ENCODE results near the gene HAO1. TPM values are rescaled to one million over a fixed set of nuclear protein-coding genes. Genes with fewer than 3 reads are reported as not detected.

Gene HAO1
- total and polyA plus RNA-seq, 2 of the 4 experiments (the other 2 are of a cell fraction), result not detected

- Histone ChIP-seq H2AK9ac (replicated peaks; ENCODE audit: low read depth, low read length, poor library complexity) (no peak overlapping the region), H3K4me1 (ENCODE audit: control insufficient read depth, insufficient read depth, low read length) (no peaks in the 10 kb centered on the region), H3K9me1 (ENCODE audit: insufficient read depth, low read length) (no peaks in the 10 kb centered on the region), H3K18ac (ENCODE audit: low read depth, low read length) (no peak overlapping the region), H2BK5ac (ENCODE audit: low read depth, low read length, poor library complexity, severe bottlenecking) (no peak overlapping the region), H4K8ac (ENCODE audit: low read depth in 2 of 2, low read length in 2 of 2) (no peak overlapping the region), H3K9ac (ENCODE audit: low read depth, low read length) (no peak overlapping the region), H3K79me1 (ENCODE audit: low read depth in 1 of 2, low read length in 2 of 2) (no peaks in the 10 kb centered on the region), H2AK5ac (ENCODE audit: low read depth, low read length) (no peak overlapping the region), H3K4me3 (ENCODE audit: insufficient read depth, low read depth, low read length) (no peak overlapping the region), H4K5ac (ENCODE audit: low read depth, low read length) (no peak overlapping the region), H3K27me3 (ENCODE audit: control insufficient read depth, insufficient read depth, low read length) (peaks cover 6% of the 10 kb centered on the region), H4K91ac (ENCODE audit: insufficient read depth, low read depth, low read length) (no peak overlapping the region), H3K4ac (ENCODE audit: low read depth, low read length) (no peak overlapping the region), H2AFZ (replicated peaks; ENCODE audit: low read length, poor library complexity) (no peak overlapping the region), H2BK20ac (ENCODE audit: low read depth, low read length) (no peak overlapping the region), H3K27ac (ENCODE audit: insufficient read depth, low read length) (no peak overlapping the region), H3K36me3 (ENCODE audit: control insufficient read depth, insufficient read depth, low read length) (no peaks in the 10 kb centered on the region), H3K23ac (ENCODE audit: low read depth, low read length) (no peak overlapping the region), H3K9me3 (ENCODE audit: control insufficient read depth, insufficient read depth, low read length) (no peaks in the 10 kb centered on the region), H3K4me2 (ENCODE audit: low read depth, low read length) (no peak overlapping the region), H3K56ac (ENCODE audit: extremely low read depth, insufficient read depth, low read length) (no peak overlapping the region), H2BK120ac (ENCODE audit: low read depth, low read length) (no peak overlapping the region), H4K20me1 (ENCODE audit: insufficient read depth, low read length) (no peaks in the 10 kb centered on the region), H3K14ac (replicated peaks; ENCODE audit: low read depth, low read length) (no peak overlapping the region), H2BK15ac (ENCODE audit: low read depth, low read length) (no peak overlapping the region)
- dilution Hi-C loops (cut with HindIII; ENCODE audit: low sequenced_read_pairs, unreplicated experiment), result no loop called here
- intact Hi-C loops (cut with micrococcal nuclease), result no loop called here
- CTCF ChIA-PET, result no interaction called here
- no peak for TF ChIP-seq ELK1 (IDR thresholded peaks at IDR 0.05; ENCODE audit: borderline replicate concordance, low read depth, low read length)
- no peak for TF ChIP-seq BHLHE40 (IDR thresholded peaks at IDR 0.05; ENCODE audit: low read depth, low read length)
- no peak for TF ChIP-seq MAZ (IDR thresholded peaks at IDR 0.05; ENCODE audit: borderline replicate concordance, low read depth, low read length)
- no peak for TF ChIP-seq MXI1 (IDR thresholded peaks at IDR 0.05; ENCODE audit: borderline replicate concordance, low read depth, low read length)
- no peak for TF ChIP-seq RFX5 (IDR thresholded peaks at IDR 0.05; ENCODE audit: low read depth, low read length)
- no peak for TF ChIP-seq RAD21 (IDR thresholded peaks at IDR 0.05; ENCODE audit: low read length)
- TF ChIP-seq NFE2L2 (IDR thresholded peaks at IDR 0.05; ENCODE audit: low read depth, low read length), result no peak
- no peak for TF ChIP-seq FOS (IDR thresholded peaks at IDR 0.05; ENCODE audit: low read depth, low read length)
- TF ChIP-seq POLR2A (IDR thresholded peaks at IDR 0.05; ENCODE audit: low read depth, low read length), result no peak
- no peak for TF ChIP-seq MAFK (IDR thresholded peaks at IDR 0.05; ENCODE audit: low read depth, low read length)
- no peak for TF ChIP-seq CEBPB (IDR thresholded peaks at IDR 0.05; ENCODE audit: low read depth, low read length)
- TF ChIP-seq SMC3 (IDR thresholded peaks at IDR 0.05; ENCODE audit: low read depth, low read length), result no peak
- no CpG with 5 or more reads among the region's 2 CpGs for WGBS, 2 experiments (ENCODE audit: extremely low coverage in 2 of 2, insufficient read length in 1 of 2)
- POLR2A ChIA-PET (ENCODE audit: unreplicated experiment), result interaction anchor here (0.6 kb wide), 1 partner anchor 590 kb away, joined by 3 read pairs; no protein-coding TSS in a partner anchor
- no TSS peak for BruUV-seq (replicated peaks)
- ATAC-seq (ENCODE audit: low read depth) (no peak), DNase-seq (peak; percentile 10)
- in situ Hi-C loops (cut with MboI; ENCODE audit: low sequenced_read_pairs), result no loop called here
Measured at GRCh38 chr20:7971536-7972280, 31.4 kb upstream of the HAO1 start.

Data from IMR-90 (cell line).